ENCODE data around the gene CDH23.

Gene CDH23

DNA sequence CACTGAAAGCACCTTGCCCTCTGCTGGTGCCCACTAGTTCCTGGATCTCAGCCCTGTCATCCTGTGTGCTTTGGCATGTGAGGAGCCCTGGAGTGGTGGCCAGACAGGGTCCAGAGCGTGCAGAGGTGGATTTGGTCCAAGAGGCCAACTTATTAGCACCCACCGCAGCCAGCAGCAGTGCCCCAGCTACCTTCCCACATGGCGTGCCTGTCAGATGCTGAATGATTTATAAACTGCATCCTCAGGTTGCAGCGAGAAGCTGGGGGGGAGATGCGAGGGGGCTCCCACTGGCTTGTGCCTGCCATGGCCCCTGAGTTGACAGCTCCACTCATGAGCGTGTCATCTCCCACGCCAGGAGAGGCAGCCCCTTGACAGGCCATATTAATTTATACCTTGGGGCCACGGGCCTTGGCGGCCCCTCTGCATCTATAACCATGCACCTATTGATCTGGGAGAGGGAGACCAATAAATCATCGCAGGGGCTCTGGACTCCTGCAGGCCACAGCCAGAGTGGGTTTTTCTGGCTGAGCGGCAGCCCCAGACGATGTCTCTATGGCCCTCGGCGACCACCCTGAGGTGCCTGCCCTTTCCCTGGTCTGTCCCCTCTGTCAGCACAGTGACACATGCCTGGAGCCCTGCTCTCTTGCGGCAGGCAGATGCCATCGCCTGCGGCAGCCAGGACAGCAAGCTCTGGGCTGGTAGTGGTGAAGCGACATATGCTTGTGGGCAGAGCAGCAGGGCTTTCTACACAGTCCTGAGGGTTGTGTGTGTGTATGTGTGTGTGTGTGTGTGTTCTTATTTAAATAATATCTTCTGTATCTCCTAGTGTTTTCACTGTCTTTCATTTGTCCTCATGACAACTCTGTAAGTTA lies 120.8 kb downstream of the CDH23 start:
- H3K9me3 ChIP-seq (ENCODE audit: severe bottlenecking): no peaks in the 10 kb centered on the region
- ATAC-seq (ENCODE audit: low read depth) (no peak; the same call in 2 of the 3 replicates), DNase-seq (ENCODE audit: low spot score) (no peak)
- no peaks in the 10 kb centered on the region for H3K27me3 ChIP-seq (ENCODE audit: insufficient read depth, poor library complexity, severe bottlenecking)
- TF ChIP-seq, protein P1, sequence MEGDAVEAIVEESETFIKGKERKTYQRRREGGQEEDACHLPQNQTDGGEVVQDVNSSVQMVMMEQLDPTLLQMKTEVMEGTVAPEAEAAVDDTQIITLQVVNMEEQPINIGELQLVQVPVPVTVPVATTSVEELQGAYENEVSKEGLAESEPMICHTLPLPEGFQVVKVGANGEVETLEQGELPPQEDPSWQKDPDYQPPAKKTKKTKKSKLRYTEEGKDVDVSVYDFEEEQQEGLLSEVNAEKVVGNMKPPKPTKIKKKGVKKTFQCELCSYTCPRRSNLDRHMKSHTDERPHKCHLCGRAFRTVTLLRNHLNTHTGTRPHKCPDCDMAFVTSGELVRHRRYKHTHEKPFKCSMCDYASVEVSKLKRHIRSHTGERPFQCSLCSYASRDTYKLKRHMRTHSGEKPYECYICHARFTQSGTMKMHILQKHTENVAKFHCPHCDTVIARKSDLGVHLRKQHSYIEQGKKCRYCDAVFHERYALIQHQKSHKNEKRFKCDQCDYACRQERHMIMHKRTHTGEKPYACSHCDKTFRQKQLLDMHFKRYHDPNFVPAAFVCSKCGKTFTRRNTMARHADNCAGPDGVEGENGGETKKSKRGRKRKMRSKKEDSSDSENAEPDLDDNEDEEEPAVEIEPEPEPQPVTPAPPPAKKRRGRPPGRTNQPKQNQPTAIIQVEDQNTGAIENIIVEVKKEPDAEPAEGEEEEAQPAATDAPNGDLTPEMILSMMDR (IDR thresholded peaks at IDR 0.05; ENCODE audit: poor library complexity, severe bottlenecking): no peak
- no peak overlapping the region for H3K4me3 ChIP-seq (ENCODE audit: severe bottlenecking)
- no peaks in the 10 kb centered on the region for H3K36me3 ChIP-seq (ENCODE audit: low read depth)
- H3K27ac ChIP-seq (ENCODE audit: poor library complexity, severe bottlenecking): no peak overlapping the region
- H3K4me1 ChIP-seq (ENCODE audit: insufficient read depth, poor library complexity, severe bottlenecking): peaks cover 5% of the 10 kb centered on the region

DNA sequence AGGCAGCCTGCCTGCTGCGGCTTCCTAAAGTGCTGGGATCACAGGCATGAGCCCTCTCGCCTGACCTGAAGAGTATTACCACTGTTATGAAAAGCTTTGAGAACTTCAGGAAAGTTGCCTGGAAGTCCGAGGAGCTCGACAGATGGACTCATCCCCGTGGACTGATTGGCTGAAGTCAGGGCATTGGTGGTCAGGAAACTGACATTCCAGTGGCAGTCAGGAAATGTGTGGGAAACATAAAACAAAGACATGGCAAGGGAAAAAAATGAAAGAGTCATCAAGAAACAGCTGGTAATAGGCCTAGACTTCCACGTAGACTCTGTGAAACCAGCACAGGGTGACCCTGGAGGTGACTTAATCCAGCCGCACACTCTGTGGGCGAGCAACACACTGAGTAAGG lies 123.3 kb downstream of the CDH23 start:
- H3K4me1 ChIP-seq (ENCODE audit: insufficient read depth, poor library complexity, severe bottlenecking): no peaks in the 10 kb centered on the region
- TF ChIP-seq, protein P1 (IDR thresholded peaks at IDR 0.05; ENCODE audit: poor library complexity, severe bottlenecking): no peak
- no peaks in the 10 kb centered on the region for H3K27me3 ChIP-seq (ENCODE audit: insufficient read depth, poor library complexity, severe bottlenecking)
- H3K4me3 ChIP-seq (ENCODE audit: severe bottlenecking): no peak overlapping the region
- no peak for ATAC-seq (ENCODE audit: low read depth)
- no peak overlapping the region for H3K27ac ChIP-seq (ENCODE audit: poor library complexity, severe bottlenecking)
- no peak for DNase-seq (ENCODE audit: low spot score)
- H3K9me3 ChIP-seq (ENCODE audit: severe bottlenecking): no peaks in the 10 kb centered on the region
- H3K36me3 ChIP-seq (ENCODE audit: low read depth): no peaks in the 10 kb centered on the region

DNA sequence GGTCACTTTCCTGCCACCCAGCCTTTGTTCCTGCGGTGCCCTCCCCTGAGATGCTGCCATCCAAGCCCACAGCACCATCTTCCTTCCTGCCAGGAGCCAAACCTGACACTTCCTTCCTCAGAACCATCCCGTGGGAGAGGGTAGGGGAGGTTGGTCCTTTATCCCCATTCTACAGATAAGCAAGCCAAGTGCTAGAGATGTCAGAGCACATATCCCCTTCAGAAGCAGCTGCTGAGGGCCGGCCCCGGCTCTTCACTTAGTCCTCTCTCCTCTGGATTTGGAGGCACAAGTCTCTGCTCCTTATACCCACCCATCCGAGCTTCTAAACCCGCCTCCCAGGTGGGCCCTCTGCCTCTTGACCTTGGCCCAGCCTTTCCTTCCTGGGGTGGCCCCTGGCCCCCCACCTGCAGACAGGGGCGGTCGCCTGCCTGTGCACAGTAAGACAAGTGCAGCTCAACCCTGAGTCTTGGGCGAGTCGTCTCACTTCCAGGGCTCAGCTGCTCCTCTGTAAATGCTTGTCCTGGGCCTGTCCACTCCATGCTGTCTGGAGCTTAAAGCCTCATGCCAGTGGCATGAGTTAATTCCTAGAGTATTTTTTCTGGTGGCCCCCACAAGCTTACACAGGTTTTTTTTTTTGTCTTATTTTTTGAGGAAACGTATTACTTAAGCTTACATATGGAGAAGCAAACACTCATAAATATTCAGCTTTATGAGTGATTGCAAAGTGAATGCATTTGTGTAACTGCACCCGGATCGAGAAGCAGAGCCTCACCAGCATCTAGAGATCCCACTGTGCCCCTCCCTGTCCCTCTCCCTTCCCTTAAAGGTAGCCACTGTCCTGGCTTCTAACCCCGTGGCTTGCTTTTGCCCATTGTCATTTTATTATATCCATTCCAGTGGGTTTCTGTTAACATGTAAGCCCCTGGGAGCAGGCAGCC lies 125.1 kb downstream of the CDH23 start:
- H3K36me3 ChIP-seq (ENCODE audit: low read depth): no peaks in the 10 kb centered on the region
- no peaks in the 10 kb centered on the region for H3K9me3 ChIP-seq (ENCODE audit: severe bottlenecking)
- no peak for DNase-seq (ENCODE audit: low spot score)
- no peak overlapping the region for H3K27ac ChIP-seq (ENCODE audit: poor library complexity, severe bottlenecking)
- no peaks in the 10 kb centered on the region for H3K27me3 ChIP-seq (ENCODE audit: insufficient read depth, poor library complexity, severe bottlenecking)
- H3K4me3 ChIP-seq (ENCODE audit: severe bottlenecking): no peak overlapping the region
- H3K4me1 ChIP-seq (ENCODE audit: insufficient read depth, poor library complexity, severe bottlenecking): no peaks in the 10 kb centered on the region
- TF ChIP-seq, protein P1 (IDR thresholded peaks at IDR 0.05; ENCODE audit: poor library complexity, severe bottlenecking): no peak
- no peak for ATAC-seq (ENCODE audit: low read depth)

DNA sequence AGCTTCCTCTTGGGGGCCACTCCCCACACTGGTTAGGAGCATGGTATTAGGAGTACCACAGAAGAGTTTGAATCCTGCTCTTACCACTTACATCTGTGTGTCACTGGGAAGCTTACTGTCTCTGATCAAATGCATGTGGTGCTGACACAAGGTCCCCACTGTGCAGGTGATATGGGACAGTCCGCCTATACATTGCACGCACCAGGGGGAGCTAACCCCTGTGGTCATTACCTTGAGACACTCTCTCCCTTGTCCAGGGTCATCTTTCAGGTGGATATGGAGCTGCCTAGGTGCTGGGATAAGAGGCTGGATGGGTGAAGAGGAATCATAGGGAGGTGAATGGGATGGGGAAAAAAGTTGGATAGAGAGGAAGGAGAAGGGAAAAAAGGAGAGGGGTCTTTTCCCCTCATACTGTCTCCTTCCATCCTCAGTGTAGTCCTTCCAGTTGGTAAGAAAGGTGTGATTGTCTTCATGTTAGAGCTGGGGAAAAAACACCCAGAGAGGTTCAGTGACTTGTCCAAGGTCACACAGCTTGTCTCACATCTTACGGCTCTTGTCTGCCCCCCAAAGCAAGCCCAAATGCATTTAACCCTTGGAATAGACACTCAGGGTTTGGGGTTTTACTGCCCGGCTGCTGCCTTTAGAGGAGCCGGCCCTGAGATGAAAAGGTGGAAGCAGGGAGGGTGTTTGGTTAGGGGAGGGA lies 125.9 kb downstream of the CDH23 start:
- Histone ChIP-seq H3K9me3 (ENCODE audit: severe bottlenecking) (no peaks in the 10 kb centered on the region), H3K27me3 (ENCODE audit: insufficient read depth, poor library complexity, severe bottlenecking) (no peaks in the 10 kb centered on the region), H3K36me3 (ENCODE audit: low read depth) (no peaks in the 10 kb centered on the region), H3K27ac (ENCODE audit: poor library complexity, severe bottlenecking) (no peak overlapping the region), H3K4me1 (ENCODE audit: insufficient read depth, poor library complexity, severe bottlenecking) (no peaks in the 10 kb centered on the region), H3K4me3 (ENCODE audit: severe bottlenecking) (no peak overlapping the region)
- TF ChIP-seq, protein P1 (IDR thresholded peaks at IDR 0.05; ENCODE audit: poor library complexity, severe bottlenecking): no peak
- ATAC-seq (ENCODE audit: low read depth) (no peak), DNase-seq (ENCODE audit: low spot score) (no peak)
